Measurements from ENCODE around the gene STK26.
"Not testable (repeated sequence)": the region's sequence is repeated elsewhere in the genome, so short reads cannot be mapped to it uniquely, and the experiment has no call there.

The STK26 gene

GRCh38 chrX:132022967-132023895, at the start of gene STK26:
Gene STK26 (plus strand): TSS chrX:132023302. CDS start chrX:132023618, 316 bp downstream.
- DNase-seq (ENCODE audit: low read depth), result peak; percentile 6

- DNase-seq (ENCODE audit: low read depth), result no peak
Observed at GRCh38 chrX:131975851-131976250, 47.3 kb upstream of the STK26 start.

GRCh38 chrX:131977619-131978018, 45.5 kb upstream of the STK26 start:
- no peak for DNase-seq (ENCODE audit: low read depth)

- DNase-seq (ENCODE audit: low read depth), result no peak
Observed at GRCh38 chrX:131979116-131979515, 44.0 kb upstream of the STK26 start.

GRCh38 chrX:131985526-131986049, 37.5 kb upstream of the STK26 start:
- DNase-seq (ENCODE audit: low read depth), result no peak

GRCh38 chrX:131987252-131987651, 35.9 kb upstream of the STK26 start:
- DNase-seq (ENCODE audit: low read depth), result no peak

GRCh38 chrX:131988236-131988635, 34.9 kb upstream of the STK26 start:
- DNase-seq (ENCODE audit: low read depth), result no peak

- DNase-seq (ENCODE audit: low read depth), result no peak
Observed at GRCh38 chrX:132001127-132001526, 22.0 kb upstream of the STK26 start.

- DNase-seq (ENCODE audit: low read depth), result no peak
Observed at GRCh38 chrX:132004728-132005127, 18.4 kb upstream of the STK26 start.

- no peak for DNase-seq (ENCODE audit: low read depth)
Observed at GRCh38 chrX:132009350-132009749, 13.8 kb upstream of the STK26 start.

- not testable (repeated sequence) for DNase-seq (ENCODE audit: low read depth)
Observed at GRCh38 chrX:132010213-132010612, 12.9 kb upstream of the STK26 start.

GRCh38 chrX:132015875-132016274, 7.2 kb upstream of the STK26 start:
- DNase-seq (ENCODE audit: low read depth), result no peak

- no peak for DNase-seq (ENCODE audit: low read depth)
Observed at GRCh38 chrX:132016628-132017430, 6.3 kb upstream of the STK26 start.

- DNase-seq (ENCODE audit: low read depth), result no peak
Observed at GRCh38 chrX:132017431-132018185, 5.5 kb upstream of the STK26 start.

- DNase-seq (ENCODE audit: low read depth), result no peak
Observed at GRCh38 chrX:132022198-132022966, 720 bp upstream of the STK26 start.

- no peak for DNase-seq (ENCODE audit: low read depth)
Observed at GRCh38 chrX:132023896-132024386, 839 bp downstream of the STK26 start.

- DNase-seq (ENCODE audit: low read depth), result no peak
Observed at GRCh38 chrX:132025041-132025440, 1.9 kb downstream of the STK26 start.

GRCh38 chrX:132030264-132030663, 7.2 kb downstream of the STK26 start:
- DNase-seq (ENCODE audit: low read depth), result no peak

- DNase-seq (ENCODE audit: low read depth), result no peak
Observed at GRCh38 chrX:132031867-132032266, 8.8 kb downstream of the STK26 start.

- no peak for DNase-seq (ENCODE audit: low read depth)
Observed at GRCh38 chrX:132033166-132033565, 10.1 kb downstream of the STK26 start.

GRCh38 chrX:132034648-132035047, 11.5 kb downstream of the STK26 start:
- DNase-seq (ENCODE audit: low read depth), result no peak

All from EH (cell line).